Keratinocyte (primary cell): ENCODE data around the gene WNK2.

Experiments
- CTCF ChIP-seq, 3 experiments: IDR thresholded peaks in 1 of 3; conservative IDR thresholded peaks in 1 of 3; optimal IDR thresholded peaks in 1 of 3; 2 replicates in 2 of 3; 3 replicates in 1 of 3; pipeline versions ENCODE3 to v1.5.1; 2011; ENCODE audit warnings: low read length in 3 of 3, mild to moderate bottlenecking in 3 of 3, moderate library complexity in 2 of 3, control low read depth in 1 of 3, inconsistent platforms in 1 of 3; ENCODE audit not compliant: insufficient read depth in 2 of 3; ENCODE audit errors: extremely low read depth in 1 of 3
- EZH2 ChIP-seq: IDR thresholded peaks from one replicate; pipeline ENCODE4 v1.6.1; 2012; ENCODE audit warnings: inconsistent platforms, mild to moderate bottlenecking, low read length, moderate library complexity

GRCh38 chr9:93340091-93340490, 156.2 kb downstream of the WNK2 start:
- TF ChIP-seq CTCF (optimal IDR thresholded peaks at IDR 0.05 in 1 of 3, IDR thresholded peaks at IDR 0.05 in 1 of 3, conservative IDR thresholded peaks at IDR 0.05 in 1 of 3; ENCODE audit: extremely low read depth in 1 of 3, insufficient read depth in 2 of 3, low read length in 3 of 3) (no peak), EZH2 (no peak)
